ENCODE results near the gene ARMH3. TPM values are rescaled to one million over a fixed set of nuclear protein-coding genes. Genes with fewer than 3 reads are reported as not detected.

ARMH3 gene
- total RNA-seq, 2 experiments from 2014 or later = 7.9 to 24.3 TPM

GRCh38 chr10:101858723-101859500 lies 197.1 kb downstream of the ARMH3 start:
- no peak overlapping the region for H3K27ac ChIP-seq (ENCODE audit: low read depth, low read length, poor library complexity, severe bottlenecking)
- H2AFZ ChIP-seq (ENCODE audit: low read length) = no peak overlapping the region
- ChIA-PET POLR2A (interaction anchor here (0.6 to 1.1 kb wide), 4 partner anchors 17 to 139 kb away, joined by 3 to 6 read pairs (median 4); no protein-coding TSS in a partner anchor), CTCF (ENCODE audit: unreplicated experiment) (interaction anchor here (1.0 kb wide), 1 partner anchor 21 kb away, joined by 3 read pairs; no protein-coding TSS in a partner anchor)
- H3K36me3 ChIP-seq (ENCODE audit: insufficient read depth, low read length) = 0 out of 2 replicates have a peak, but pooled peaks cover 14% of the 10 kb centered on the region
- no peak overlapping the region for H3K4me3 ChIP-seq (ENCODE audit: low read depth, low read length, poor library complexity, severe bottlenecking)
- no peak for TF ChIP-seq EZH2phosphoT487 (IDR thresholded peaks at IDR 0.05; ENCODE audit: borderline replicate concordance, low read depth, low read length)
- TF ChIP-seq CTCF (conservative IDR thresholded peaks at IDR 0.05; ENCODE audit: low read length) = no peak
- peaks cover 7% of the 10 kb centered on the region; the same call in 1 of the 2 replicates for H3K9me3 ChIP-seq (ENCODE audit: low read length)
- H3K4me2 ChIP-seq (ENCODE audit: low read length) = no peak overlapping the region
- no peaks in the 10 kb centered on the region for H4K20me1 ChIP-seq (ENCODE audit: insufficient read depth, low read length)
- intact Hi-C loops (cut with micrococcal nuclease; ENCODE audit: unreplicated experiment) = no loop called here
- H3K4me1 ChIP-seq (ENCODE audit: insufficient read depth, low read length, poor library complexity, severe bottlenecking) = peaks cover 9% of the 10 kb centered on the region
- H3K79me2 ChIP-seq (ENCODE audit: insufficient read depth, low read depth, low read length) = no peaks in the 10 kb centered on the region
- no TSS peak for BruUV-seq (replicated peaks)
- no peak for DNase-seq (ENCODE audit: low spot score)
- H3K9me2 ChIP-seq (ENCODE audit: insufficient read depth, low read length) = no peaks in the 10 kb centered on the region

GRCh38 chr10:101857802-101858476 lies 198.0 kb downstream of the ARMH3 start:
- H3K4me2 ChIP-seq (ENCODE audit: low read length) = no peak overlapping the region
- BruUV-seq (replicated peaks) = no TSS peak
- CTCF ChIA-PET (ENCODE audit: unreplicated experiment) = interaction anchor here (1.0 kb wide), 1 partner anchor 22 kb away, joined by 3 read pairs; no protein-coding TSS in a partner anchor
- H3K4me1 ChIP-seq (ENCODE audit: insufficient read depth, low read length, poor library complexity, severe bottlenecking) = peaks cover 9% of the 10 kb centered on the region
- H2AFZ ChIP-seq (ENCODE audit: low read length) = no peak overlapping the region
- H3K36me3 ChIP-seq (ENCODE audit: insufficient read depth, low read length) = 0 out of 2 replicates have a peak, but pooled peaks cover 14% of the 10 kb centered on the region
- no peaks in the 10 kb centered on the region for H3K9me2 ChIP-seq (ENCODE audit: insufficient read depth, low read length)
- no peaks in the 10 kb centered on the region for H3K79me2 ChIP-seq (ENCODE audit: insufficient read depth, low read depth, low read length)
- POLR2A ChIA-PET = interaction anchor here (0.6 to 1.1 kb wide), 3 partner anchors 16 to 140 kb away, joined by 3 to 6 read pairs (median 3); no protein-coding TSS in a partner anchor
- TF ChIP-seq EZH2phosphoT487 (IDR thresholded peaks at IDR 0.05; ENCODE audit: borderline replicate concordance, low read depth, low read length) = no peak
- no peak for TF ChIP-seq CTCF (conservative IDR thresholded peaks at IDR 0.05; ENCODE audit: low read length)
- peaks cover 7% of the 10 kb centered on the region; the same call in 1 of the 2 replicates for H3K9me3 ChIP-seq (ENCODE audit: low read length)
- H3K4me3 ChIP-seq (ENCODE audit: low read depth, low read length, poor library complexity, severe bottlenecking) = no peak overlapping the region
- no peak overlapping the region for H3K27ac ChIP-seq (ENCODE audit: low read depth, low read length, poor library complexity, severe bottlenecking)
- intact Hi-C loops (cut with micrococcal nuclease; ENCODE audit: unreplicated experiment) = no loop called here
- H4K20me1 ChIP-seq (ENCODE audit: insufficient read depth, low read length) = no peaks in the 10 kb centered on the region
- no peak for DNase-seq (ENCODE audit: low spot score)
